ENCODE data around the gene SPAG16.

DNA sequence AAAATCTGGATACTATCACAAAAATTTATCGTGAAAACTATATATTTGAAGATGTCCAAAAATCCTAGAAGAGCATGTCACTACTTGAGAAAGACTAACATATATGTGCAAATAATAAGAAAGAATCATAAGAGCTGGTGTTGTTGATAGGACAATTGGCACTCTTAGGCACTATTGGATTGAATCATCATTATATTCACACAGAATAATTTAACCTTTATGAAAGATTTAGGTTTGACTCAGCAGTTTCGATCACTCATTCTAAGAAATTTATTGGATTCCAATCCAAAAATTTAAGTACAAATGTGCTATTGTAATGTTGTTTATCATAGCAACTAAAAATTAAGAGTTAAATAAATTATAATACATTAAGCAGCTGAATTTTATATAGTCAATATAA lies 503.6 kb downstream of the SPAG16 start:
- TF ChIP-seq, protein P1, sequence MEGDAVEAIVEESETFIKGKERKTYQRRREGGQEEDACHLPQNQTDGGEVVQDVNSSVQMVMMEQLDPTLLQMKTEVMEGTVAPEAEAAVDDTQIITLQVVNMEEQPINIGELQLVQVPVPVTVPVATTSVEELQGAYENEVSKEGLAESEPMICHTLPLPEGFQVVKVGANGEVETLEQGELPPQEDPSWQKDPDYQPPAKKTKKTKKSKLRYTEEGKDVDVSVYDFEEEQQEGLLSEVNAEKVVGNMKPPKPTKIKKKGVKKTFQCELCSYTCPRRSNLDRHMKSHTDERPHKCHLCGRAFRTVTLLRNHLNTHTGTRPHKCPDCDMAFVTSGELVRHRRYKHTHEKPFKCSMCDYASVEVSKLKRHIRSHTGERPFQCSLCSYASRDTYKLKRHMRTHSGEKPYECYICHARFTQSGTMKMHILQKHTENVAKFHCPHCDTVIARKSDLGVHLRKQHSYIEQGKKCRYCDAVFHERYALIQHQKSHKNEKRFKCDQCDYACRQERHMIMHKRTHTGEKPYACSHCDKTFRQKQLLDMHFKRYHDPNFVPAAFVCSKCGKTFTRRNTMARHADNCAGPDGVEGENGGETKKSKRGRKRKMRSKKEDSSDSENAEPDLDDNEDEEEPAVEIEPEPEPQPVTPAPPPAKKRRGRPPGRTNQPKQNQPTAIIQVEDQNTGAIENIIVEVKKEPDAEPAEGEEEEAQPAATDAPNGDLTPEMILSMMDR (IDR thresholded peaks at IDR 0.05): no peak
- no peak for TF ChIP-seq POLR2A (IDR thresholded peaks at IDR 0.05)

Data from body of pancreas (tissue), 4 donors.